H1 (cell line): ENCODE data around the gene CALD1. TPM values are rescaled to one million over a fixed set of nuclear protein-coding genes. Genes with fewer than 3 reads are reported as not detected.

Experiments used
- CHD7 ChIP-seq: fragments of 300-600 bp; sonication (generic); IDR thresholded peaks from 2 replicates; pipeline ENCODE4 v1.7.1; 2012; ENCODE audit warnings: low read length, moderate library complexity, mild to moderate bottlenecking, inconsistent platforms; ENCODE audit not compliant: insufficient replicate concordance
- TAF7 ChIP-seq: optimal IDR thresholded peaks from 2 replicates; pipeline ENCODE3; 2011; ENCODE audit warnings: low read depth, mild to moderate bottlenecking, inconsistent platforms, low read length, moderate library complexity, borderline replicate concordance
- polyA plus RNA-seq, 7 experiments: library from polyadenylated mRNA; depleted of rRNA in 3 of 7; stranded (reverse) in 5 of 7; unstranded in 2 of 7; fragments of >200 nt in 5 of 7; fragments of 200-250 nt in 2 of 7; gene quantifications; 1 replicate in 5 of 7; 2 replicates in 1 of 7; 4 replicates in 1 of 7; pipeline versions ENCODE4 v1.2.1 to v1.2.3, GENCODE V29; 2011 to 2013; ENCODE audit warnings: missing spikeins in 2 of 7, mixed read lengths in 2 of 7
- total RNA-seq: library from RNA; stranded (reverse); fragmentation: NEBNext Ultra II Directional; extraction: Animal tissue kit (Norgen Biotek cat#: 25700); gene quantifications from 2 replicates; pipeline ENCODE4 v1.2.1, GENCODE V29; 2021

The CALD1 gene
- total and polyA plus RNA-seq, 2 of the 8 experiments (the other 6 are each of a cell fraction or from before 2014, with no cell fraction given): 34.3 to 177 TPM

- TF ChIP-seq CHD7 (no peak), TAF7 (no peak)
Measured at GRCh38 chr7:134920026-134920753, 140.8 kb downstream of the CALD1 start (continued).
